SU-DHL-6 (cell line): ENCODE results near the gene ZFAND3.

Experiments used
- EZH2phosphoT487 ChIP-seq: fragments of 200-600 bp; sonication (generic), shearing (Covaris generic); conservative IDR thresholded peaks from 2 replicates; pipeline ENCODE4 v1.6.1; 2018; ENCODE audit warnings: mild to moderate bottlenecking, antibody characterized with exemption, low read length, moderate library complexity, mixed read lengths
- TF ChIP-seq, protein P1 (sequence below): fragments of 200-600 bp; sonication (generic); IDR thresholded peaks from one replicate; pipeline ENCODE4 v1.5.1; 2017; ENCODE audit warnings: antibody characterized with exemption, mild to moderate bottlenecking, low read length, moderate library complexity; ENCODE audit not compliant: insufficient read depth, poor library complexity, severe bottlenecking

DNA sequence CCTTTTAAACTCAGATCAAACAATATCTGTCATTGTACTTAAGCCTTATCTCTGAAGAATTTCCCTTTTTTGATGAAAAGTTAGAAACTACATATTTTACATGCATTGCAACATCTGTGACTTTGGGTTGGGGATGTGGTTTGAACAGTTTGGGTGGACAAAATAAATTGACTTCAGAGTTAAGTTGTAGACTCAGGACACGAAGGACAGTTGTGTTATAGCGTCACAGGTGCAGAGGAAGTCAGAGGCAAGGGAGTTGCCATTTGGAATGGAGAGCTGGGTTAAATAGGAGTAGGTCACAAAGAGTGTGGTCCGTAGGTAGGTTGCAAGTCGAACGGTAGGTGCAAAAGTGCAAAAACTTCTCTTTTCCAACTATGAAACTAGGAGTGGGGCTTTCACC, 46.0 kb downstream of the ZFAND3 start:
- TF ChIP-seq, protein P1, sequence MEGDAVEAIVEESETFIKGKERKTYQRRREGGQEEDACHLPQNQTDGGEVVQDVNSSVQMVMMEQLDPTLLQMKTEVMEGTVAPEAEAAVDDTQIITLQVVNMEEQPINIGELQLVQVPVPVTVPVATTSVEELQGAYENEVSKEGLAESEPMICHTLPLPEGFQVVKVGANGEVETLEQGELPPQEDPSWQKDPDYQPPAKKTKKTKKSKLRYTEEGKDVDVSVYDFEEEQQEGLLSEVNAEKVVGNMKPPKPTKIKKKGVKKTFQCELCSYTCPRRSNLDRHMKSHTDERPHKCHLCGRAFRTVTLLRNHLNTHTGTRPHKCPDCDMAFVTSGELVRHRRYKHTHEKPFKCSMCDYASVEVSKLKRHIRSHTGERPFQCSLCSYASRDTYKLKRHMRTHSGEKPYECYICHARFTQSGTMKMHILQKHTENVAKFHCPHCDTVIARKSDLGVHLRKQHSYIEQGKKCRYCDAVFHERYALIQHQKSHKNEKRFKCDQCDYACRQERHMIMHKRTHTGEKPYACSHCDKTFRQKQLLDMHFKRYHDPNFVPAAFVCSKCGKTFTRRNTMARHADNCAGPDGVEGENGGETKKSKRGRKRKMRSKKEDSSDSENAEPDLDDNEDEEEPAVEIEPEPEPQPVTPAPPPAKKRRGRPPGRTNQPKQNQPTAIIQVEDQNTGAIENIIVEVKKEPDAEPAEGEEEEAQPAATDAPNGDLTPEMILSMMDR, result no peak
- no peak for TF ChIP-seq EZH2phosphoT487
